ENCODE results near the gene FBXO36. TPM values are rescaled to one million over a fixed set of nuclear protein-coding genes. Genes with fewer than 3 reads are reported as not detected.

FBXO36 gene
- total RNA-seq, 1 experiment from 2014 or later: 3.0 TPM

DNA sequence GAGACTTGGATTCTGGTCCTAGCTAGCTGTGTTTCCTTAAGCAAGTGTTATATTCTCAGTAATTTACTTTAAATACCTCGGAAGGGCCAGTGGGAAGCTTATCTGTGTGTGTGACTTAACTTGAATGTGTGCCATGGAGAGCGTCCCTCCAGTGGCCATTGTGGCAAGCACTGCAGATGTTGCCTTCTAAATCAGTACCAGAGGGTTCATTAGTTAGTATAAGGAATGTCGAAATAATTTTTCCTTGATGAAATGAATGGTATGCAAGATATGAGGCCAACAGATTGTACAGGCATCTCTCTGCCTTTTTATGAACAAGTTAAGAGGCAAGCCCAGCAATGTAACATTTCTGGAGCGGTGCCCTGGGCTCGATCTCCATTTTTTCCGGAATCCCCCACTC, 52.0 kb downstream of the FBXO36 start:
- Mint-ChIP-seq H3K27ac (no peak overlapping the region), H3K9me3 (no peaks in the 10 kb centered on the region), H3K27me3 (ENCODE audit: low read depth) (no peaks in the 10 kb centered on the region), H3K4me1 (no peaks in the 10 kb centered on the region), H3K4me3 (no peak overlapping the region), H3K36me3 (ENCODE audit: insufficient read depth in 1 of 3, low read depth in 3 of 3) (peaks cover 0 to 2% (median 2%) of the 10 kb centered on the region in 3 experiments; a peak in 2 of 7 replicates)
- H2BK120ac ChIP-seq (ENCODE audit: low read depth, low read length, poor library complexity, severe bottlenecking): no peak overlapping the region
- H2BK20ac ChIP-seq (ENCODE audit: low read depth, low read length, poor library complexity, severe bottlenecking): no peak overlapping the region
- H3K9ac ChIP-seq (ENCODE audit: extremely low read depth, insufficient read length, low read length): no peak overlapping the region
- no peak overlapping the region for H4K91ac ChIP-seq (ENCODE audit: insufficient read length, low read depth, low read length)
- H2AFZ ChIP-seq (ENCODE audit: low read length): no peak overlapping the region
- no peaks in the 10 kb centered on the region for H3K27me3 ChIP-seq (ENCODE audit: insufficient read depth, low read length)
- H4K5ac ChIP-seq (ENCODE audit: insufficient read length, low read depth, low read length): no peak overlapping the region
- no peaks in the 10 kb centered on the region for H3K79me2 ChIP-seq (ENCODE audit: insufficient read depth, low read length)
- no peaks in the 10 kb centered on the region for H3K4me1 ChIP-seq (ENCODE audit: insufficient read depth, low read length)
- H3K18ac ChIP-seq (ENCODE audit: insufficient read length, low read depth, low read length): no peak overlapping the region
- TF ChIP-seq, protein P1, sequence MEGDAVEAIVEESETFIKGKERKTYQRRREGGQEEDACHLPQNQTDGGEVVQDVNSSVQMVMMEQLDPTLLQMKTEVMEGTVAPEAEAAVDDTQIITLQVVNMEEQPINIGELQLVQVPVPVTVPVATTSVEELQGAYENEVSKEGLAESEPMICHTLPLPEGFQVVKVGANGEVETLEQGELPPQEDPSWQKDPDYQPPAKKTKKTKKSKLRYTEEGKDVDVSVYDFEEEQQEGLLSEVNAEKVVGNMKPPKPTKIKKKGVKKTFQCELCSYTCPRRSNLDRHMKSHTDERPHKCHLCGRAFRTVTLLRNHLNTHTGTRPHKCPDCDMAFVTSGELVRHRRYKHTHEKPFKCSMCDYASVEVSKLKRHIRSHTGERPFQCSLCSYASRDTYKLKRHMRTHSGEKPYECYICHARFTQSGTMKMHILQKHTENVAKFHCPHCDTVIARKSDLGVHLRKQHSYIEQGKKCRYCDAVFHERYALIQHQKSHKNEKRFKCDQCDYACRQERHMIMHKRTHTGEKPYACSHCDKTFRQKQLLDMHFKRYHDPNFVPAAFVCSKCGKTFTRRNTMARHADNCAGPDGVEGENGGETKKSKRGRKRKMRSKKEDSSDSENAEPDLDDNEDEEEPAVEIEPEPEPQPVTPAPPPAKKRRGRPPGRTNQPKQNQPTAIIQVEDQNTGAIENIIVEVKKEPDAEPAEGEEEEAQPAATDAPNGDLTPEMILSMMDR (conservative IDR thresholded peaks at IDR 0.05): peak; percentile 50
- H3T11ph ChIP-seq (ENCODE audit: low read length): no peak overlapping the region
- H3K9me3 ChIP-seq (ENCODE audit: control insufficient read depth, low read depth, low read length): no peaks in the 10 kb centered on the region
- H4K8ac ChIP-seq (replicated peaks; ENCODE audit: insufficient read length, low read depth, low read length): no peak overlapping the region
- DNase-seq: no peak
- no peaks in the 10 kb centered on the region for H4K20me1 ChIP-seq (ENCODE audit: control insufficient read depth, insufficient read depth, insufficient read length)
- no peak overlapping the region for H3K27ac ChIP-seq (ENCODE audit: insufficient read length, low read depth, low read length)
- H3K14ac ChIP-seq (ENCODE audit: insufficient read depth, low read length): no peak overlapping the region
- H2AK5ac ChIP-seq (ENCODE audit: insufficient read length, low read length): no peak overlapping the region
- no peak overlapping the region for H2BK12ac ChIP-seq (ENCODE audit: insufficient read length, low read depth, low read length)
- H3K23ac ChIP-seq (ENCODE audit: insufficient read length, low read depth, low read length): no peak overlapping the region
- no peaks in the 10 kb centered on the region for H3K79me1 ChIP-seq (ENCODE audit: insufficient read depth, low read depth, low read length, poor library complexity, severe bottlenecking)
- H3K23me2 ChIP-seq (ENCODE audit: insufficient read length, low read depth, low read length, poor library complexity, severe bottlenecking): no peaks in the 10 kb centered on the region
- no CpG with 5 or more reads among the region's 6 CpGs for WGBS (ENCODE audit: extremely low coverage, insufficient read length, low lambda C conversion rate)
- no peak overlapping the region for H3K56ac ChIP-seq (ENCODE audit: insufficient read length, low read depth, low read length)
- no peak overlapping the region for H2BK5ac ChIP-seq (ENCODE audit: insufficient read length, low read length)
- H2BK15ac ChIP-seq (ENCODE audit: low read depth, low read length): no peak overlapping the region
- H3K4ac ChIP-seq (ENCODE audit: low read depth, low read length): no peak overlapping the region
- no peak overlapping the region for H3K4me2 ChIP-seq (ENCODE audit: insufficient read depth, insufficient read length, low read length)

Measured in H9 (cell line).